ENCODE measurements around the gene C16orf74.

C16orf74 gene

DNA sequence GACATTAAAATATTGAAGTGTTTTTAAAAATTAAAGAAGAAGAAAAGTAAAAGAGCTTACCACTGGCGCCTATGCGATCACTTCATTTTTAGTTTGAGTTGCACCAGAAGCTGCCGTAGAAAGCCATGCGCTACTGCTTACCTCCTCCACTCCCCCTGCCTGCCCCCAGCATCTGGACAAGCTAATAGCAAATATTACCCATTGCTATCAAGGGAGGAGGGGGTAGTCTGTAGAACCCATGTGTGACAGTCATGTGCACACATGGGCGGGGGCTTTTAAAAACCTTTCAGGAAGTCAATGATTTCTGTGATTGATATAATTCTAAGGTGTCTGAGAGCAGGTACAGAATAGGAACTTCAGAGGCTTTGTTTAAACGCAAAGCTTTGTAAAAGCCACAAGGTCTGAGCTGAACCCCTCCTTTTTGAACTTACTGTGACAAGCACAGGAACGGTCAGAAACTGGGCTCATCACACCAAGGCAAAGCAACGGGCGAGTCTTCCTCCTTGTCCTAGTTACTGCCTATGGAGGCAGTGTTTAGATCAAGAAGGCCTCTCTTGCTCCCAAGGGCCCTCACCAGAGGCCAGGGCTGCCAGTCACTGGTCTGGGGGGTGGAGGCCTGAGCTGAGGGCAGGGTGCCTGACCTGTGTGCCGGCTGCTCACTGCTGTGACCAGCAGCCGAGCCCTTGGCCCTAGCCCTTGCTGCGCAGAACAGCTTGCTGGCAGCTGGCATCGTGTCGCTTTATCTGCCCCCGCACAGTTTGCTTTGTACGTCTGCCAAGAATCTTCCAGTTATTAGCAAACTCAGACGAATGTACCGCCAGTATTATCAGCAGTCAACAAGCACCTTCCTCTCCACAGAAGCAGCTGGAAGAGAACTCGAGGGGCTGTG lies 77.1 kb downstream of the C16orf74 start:
- DNase-seq (ENCODE audit: low spot score): no peak

DNA sequence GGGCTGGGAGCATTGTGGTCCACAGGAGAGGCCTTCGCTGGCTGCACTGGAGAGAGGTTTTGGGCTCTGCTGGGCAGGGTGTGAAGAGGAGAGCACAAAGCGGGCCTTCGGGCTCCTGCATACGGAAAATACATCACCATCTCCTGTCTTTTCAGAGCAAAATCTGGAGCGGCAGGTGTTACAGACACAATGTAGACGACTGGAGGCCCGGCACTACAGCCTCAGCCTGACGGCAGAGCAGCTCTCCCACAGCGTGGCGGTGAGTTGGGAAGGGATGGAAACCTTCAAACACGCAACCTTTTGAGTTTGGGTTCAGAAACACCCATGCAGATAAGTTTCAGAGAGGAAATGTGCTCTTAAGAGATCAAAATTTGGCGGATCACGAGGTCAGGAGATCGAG lies 80.1 kb downstream of the C16orf74 start:
- no peak for DNase-seq (ENCODE audit: low spot score)

DNA sequence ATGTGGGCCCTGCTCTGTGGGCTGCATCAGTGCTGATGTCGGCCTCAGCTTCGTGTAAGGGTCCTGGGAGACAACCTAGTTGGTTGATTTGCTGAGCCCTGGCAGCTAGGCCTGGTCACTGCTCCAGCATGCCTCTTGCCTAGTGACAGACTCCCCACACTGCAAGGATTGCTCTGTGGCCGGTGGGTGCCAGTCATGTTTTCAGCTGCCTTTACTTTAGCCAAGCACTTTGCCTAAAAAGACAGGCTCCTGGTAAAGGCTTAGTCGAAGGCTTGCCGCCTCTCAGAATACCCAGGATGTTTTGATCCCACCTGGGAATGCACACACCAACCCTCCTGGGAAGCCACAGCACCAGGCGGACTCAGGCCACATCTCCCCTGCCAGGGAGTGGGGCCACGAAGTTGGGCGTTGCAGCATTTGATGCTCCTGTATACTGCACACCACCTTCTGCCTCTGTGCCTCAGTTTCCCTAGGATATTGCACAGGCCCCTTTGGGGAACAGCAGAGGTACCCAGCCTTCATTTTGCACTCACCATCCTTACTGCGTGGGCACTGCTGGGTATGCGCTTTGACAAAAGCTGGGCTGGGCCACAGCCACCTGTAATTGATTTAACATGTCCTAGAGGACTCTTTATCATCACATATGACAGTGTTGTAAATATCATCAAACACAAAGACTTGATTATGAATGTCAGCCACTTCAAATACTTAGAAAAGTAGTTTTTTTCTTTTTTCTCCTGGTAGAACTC lies 82.0 kb downstream of the C16orf74 start:
- no peak for DNase-seq (ENCODE audit: low spot score)

DNA sequence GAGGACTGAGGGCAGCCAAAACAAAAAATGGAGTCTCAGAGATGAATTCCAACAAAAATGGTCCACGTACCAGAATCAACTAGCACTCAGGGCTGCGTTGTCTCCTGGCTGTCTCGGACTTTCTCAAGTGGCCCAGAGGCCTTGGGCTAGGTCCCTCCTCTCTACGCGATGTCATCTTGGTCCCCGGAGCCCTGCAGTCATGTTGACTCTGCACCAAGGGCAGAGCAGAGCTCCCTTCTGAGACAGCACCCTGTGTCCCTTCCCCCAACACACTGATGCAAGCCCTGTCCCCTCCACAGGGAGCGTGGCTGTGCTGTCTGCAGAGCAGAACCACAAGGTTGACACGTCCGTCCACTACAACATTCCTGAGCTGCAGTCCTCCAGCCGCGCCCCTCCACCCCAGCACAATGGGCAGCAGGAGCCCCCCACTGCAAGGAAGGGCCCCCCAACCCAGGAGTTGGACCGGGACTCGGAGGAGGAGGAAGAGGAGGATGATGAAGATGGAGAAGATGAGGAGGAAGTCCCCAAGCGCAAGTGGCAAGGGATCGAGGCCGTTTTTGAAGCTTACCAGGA lies 83.0 kb downstream of the C16orf74 start:
- DNase-seq (ENCODE audit: low spot score): no peak

DNA sequence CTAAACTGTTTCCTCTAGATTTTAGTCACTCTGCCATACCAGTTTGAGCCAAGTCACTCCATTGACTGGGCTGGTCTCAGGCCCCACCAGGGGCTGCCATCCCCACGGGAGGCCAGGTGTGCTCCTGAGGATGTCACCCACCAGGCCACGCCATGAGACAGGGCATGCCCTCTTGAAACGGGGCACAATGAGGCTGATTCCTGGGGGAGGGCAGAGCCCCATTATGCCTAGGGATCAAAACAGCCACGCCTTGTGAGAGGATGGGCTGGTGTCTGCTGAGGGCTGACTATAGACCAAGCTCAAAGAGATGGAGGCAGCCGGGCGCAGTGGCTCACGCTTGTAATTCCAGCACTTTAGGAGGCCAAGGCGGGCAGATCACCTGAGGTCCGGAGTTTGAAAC lies 83.6 kb downstream of the C16orf74 start:
- DNase-seq (ENCODE audit: low spot score): no peak

DNA sequence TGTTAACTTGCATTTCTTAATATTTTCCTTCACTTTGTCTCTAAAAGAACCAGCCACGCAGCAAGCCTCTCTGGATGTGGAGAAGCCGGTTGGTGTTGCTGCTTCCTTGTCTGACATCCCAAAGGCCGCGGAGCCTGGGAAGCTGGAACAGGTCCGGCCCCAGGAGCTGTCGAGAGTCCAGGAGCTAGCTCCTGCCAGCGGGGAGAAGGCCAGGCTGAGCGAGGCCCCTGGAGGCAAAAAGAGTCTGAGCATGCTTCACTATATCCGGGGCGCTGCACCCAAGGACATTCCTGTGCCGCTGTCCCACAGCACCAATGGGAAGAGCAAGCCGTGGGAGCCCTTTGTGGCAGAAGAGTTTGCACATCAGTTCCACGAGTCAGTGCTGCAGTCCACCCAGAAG lies 85.0 kb downstream of the C16orf74 start:
- DNase-seq (ENCODE audit: low spot score): no peak

DNA sequence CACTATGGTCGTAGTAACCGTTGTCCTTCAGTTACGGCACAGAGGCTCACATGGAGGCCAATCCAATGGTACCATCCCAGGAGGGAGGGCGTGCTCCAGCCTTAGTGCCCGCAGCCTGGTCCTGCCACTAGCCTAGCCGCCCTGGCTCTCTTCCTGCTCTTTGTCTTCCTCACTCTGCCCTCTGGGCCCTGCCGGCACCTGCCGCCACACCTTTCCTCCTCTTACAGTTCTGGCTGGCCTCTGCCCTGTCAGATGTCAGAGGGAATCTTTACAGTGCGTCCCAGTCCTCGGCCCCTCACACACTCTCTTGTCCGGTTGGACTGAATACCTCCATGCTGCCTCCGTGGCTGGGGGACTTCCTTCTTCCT lies 85.5 kb downstream of the C16orf74 start:
- DNase-seq (ENCODE audit: low spot score): no peak

DNA sequence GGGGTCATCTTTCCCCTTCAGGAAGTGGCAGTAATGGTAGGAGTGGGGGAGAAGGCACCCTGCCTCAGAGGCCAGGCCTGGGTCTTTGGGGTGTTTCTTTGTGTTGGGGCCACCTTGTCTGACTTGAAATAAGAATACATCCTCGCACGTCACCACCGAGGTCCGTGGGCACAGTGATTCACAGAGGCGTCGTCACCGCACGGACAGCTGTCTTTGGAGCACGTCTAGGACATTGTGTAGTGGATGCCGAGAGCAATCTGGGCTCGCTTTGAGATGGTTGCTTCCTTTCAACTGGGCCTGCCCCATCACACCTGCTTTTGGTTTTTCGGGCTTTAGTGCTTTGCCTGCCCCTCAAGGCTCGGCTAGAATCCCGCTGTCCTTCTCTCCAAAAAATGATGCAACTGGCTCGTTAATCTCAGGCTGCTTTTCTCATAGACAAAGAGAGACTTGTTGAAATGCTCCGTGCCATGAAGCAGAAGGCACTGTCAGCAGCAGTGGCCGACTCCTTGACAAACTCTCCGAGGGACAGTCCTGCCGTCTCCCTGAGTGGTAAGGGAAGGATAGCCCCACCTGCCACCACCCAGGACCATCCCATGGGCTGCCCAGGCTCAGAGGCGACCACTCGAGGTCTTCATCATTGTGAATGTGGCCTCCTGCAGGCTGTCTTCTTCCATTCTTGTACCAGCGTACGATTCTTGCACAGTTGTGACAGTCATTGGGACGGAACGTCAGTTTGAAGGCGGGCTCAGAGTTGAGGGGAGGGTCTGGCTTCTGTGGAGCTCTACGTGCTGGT lies 86.1 kb downstream of the C16orf74 start:
- DNase-seq (ENCODE audit: low spot score): no peak

DNA sequence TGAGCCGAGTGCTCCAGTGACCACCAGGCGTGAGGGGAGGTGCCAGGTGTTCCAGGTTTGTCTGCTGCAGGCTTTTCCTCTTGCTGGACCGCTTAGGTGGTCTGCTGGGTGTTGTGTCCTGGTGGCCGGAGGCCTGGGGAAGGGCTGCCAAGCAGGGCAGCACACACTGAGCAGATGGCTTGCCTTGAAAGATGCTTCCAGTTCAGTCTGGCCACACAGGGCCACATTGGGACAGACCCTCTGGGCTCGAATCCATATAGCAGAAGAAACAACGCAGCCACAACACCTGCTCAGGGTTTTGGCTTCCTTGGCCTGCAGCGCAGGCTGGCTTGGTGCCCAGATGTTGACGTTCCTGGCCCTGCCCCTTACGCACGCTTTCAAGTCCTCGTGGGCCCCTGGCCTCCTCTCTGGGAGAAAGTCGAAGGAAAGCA lies 87.0 kb downstream of the C16orf74 start:
- no peak for DNase-seq (ENCODE audit: low spot score)

DNA sequence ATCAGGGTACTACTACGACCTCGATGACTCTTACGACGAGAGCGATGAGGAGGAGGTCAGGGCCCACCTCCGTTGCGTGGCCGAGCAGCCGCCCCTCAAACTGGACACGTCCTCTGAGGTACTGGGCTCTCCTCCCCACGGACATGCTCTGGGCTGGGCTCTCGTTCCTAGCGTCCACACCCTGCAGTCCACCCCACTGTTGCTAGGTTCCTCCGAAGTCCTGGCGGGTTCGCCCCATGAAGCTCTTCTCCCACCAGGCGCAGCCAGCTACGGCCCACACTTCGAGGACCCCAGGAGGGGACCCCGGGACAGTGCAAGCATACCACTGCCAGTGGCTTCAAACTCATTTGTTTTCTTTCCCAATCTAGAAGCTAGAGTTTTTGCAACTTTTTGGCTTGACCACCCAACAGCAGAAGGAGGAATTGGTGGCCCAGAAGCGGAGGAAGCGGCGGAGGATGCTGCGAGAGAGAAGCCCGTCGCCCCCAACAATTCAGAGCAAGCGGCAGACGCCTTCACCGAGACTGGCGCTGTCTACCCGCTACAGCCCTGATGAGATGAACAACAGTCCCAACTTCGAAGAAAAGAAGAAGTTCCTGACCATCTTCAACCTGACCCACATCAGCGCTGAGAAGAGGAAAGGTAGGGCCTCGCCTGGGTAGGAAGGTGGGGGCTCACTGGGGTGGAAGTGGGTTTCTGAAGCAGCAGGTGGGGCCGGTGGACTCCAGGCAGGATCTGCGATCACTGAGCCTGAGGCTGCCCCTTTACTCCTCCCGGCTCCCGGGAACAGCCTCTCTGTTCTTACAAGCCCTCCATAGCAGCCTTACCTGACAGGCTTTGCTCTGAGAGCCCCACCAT lies 87.7 kb downstream of the C16orf74 start:
- DNase-seq (ENCODE audit: low spot score): no peak

DNA sequence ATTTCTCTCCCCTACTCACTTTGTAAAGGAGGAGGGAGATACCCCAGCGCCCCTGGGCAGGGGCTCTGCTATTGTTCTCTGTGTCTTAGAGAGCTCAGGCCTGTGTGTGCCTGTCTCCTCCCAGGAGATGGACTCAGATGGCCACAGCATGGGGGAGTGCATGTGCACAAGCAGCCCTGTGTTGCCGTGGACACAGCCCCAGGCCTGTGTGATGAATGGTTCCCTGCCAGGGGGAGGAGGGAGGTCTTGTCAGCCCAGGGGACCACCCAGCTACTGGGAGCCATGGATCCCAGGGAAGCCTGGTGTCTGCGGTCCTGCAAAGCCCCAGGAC lies 88.4 kb downstream of the C16orf74 start:
- DNase-seq (ENCODE audit: low spot score): no peak

DNA sequence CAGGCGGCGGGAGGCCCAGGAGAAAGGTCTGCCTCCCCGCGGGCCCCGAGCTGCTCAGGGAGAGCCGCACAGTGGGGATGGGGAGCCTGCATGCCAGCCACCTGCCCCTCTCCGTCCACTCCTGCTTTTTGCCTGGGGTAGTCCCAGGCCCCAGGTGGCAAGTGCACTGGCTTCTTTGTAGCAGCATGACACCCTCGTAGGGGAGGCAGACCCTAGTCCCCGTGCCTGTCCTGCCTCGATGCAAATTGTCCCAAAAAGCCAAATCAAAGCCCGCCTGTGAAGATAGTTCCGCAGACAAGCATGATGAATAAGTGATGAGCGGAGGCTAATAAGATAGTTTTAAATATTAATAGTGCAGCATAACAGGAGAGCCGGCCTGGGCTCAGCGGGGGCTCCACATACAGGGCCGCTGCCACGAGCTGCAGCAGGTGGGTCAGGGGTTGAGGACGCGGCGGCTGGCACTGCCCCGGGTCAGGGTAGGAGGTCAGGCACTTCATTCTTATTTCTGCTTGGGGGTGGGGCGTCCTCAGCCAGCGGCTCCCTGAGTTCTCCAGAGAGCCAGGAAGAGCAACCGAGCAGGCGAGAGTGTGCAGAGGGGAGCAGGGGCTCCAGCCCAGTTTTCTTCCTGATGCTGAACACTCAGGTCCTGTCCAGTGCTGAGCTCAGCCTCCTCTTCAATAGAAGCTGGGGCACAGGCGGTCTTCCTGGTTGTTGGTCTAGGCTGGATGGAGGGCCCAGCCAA lies 89.0 kb downstream of the C16orf74 start:
- DNase-seq (ENCODE audit: low spot score): no peak

DNA sequence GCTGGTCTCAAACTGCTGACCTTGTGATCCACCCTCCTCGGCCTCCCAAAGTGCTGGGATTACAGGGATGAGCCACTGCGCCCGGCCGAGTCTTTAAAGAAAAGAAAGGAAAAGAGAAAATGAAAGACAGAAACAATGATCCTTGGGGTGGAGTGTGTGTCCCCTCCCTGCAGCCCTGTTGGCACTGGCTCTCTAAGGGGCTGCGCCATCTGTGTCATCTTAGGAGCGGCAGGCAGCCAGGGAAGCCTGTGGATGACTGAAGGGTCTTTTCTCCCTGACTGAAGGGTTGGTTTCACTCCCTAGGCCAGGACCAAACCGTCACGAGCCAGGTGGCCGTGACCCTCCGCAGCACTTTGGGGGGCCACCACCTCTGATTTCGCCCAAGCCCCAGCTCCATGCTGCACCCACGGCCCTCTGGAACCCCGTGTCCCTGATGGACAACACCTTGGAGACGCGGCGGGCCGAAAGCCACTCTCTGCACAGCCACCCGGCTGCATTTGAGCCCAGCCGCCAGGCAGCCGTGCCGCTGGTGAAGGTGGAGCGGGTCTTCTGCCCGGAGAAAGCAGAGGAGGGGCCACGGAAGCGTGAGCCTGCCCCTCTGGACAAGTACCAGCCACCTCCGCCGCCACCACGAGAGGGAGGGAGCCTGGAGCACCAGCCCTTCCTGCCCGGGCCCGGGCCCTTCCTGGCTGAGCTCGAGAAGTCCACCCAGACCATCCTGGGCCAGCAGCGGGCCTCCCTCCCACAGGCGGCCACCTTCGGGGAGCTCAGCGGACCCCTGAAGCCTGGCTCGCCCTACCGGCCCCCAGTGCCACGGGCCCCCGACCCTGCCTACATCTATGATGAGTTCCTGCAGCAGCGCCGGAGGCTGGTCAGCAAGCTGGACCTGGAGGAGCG lies 89.8 kb downstream of the C16orf74 start:
- DNase-seq (ENCODE audit: low spot score): no peak

DNA sequence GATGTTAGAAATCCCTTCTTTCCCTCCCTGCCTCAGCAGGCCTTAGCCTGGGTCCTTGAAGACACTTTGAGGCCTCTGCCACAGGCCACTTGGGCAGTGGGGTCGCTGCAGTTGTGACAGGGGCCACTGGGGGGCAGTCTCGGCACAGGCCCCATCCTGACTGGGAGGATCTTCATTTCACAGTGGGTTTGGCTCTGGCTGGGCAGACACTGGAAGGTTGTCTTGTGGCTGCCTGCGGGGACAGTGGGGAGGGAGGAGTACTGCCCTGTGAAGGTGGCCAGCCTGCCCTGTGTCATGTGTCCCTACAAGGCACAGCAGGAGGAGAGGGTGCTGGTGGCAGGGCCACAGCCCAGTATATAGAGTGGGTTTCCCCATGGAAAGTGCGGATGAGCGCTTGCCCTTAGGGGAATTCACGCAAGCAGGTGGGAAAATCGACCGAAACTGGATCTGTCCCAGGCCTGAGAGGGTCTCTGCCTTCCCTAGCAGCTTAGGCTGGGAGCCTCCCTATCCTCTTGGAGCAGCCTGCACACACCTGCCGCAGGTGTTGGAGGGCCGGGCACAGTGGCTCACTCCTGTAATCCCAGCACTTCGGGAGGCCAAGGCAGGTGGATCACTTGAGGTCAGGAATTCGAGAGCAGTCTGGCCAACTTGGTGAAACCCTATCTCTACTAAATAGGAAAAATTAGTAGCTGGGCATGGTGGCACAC lies 90.9 kb downstream of the C16orf74 start:
- no peak for DNase-seq (ENCODE audit: low spot score)

DNA sequence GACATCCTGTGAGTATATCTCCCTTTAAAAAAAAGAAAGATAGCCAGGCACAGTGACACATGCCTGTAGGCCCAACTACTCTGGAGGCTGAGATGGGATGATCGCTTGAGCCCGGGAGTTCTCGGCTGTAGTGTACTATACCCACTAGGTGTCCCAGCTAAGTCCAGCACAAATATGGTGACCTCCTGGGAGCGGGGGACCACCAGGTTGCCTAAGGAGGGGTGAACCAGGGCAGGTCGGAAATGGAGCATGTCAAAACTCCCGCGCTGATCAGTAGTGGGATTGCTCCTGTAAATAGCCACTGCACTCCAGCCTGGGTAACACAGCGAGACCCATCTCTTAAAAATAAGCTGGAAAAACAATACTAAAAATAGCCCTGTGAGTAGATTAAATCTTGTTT lies 91.6 kb downstream of the C16orf74 start:
- no peak for DNase-seq (ENCODE audit: low spot score)

DNA sequence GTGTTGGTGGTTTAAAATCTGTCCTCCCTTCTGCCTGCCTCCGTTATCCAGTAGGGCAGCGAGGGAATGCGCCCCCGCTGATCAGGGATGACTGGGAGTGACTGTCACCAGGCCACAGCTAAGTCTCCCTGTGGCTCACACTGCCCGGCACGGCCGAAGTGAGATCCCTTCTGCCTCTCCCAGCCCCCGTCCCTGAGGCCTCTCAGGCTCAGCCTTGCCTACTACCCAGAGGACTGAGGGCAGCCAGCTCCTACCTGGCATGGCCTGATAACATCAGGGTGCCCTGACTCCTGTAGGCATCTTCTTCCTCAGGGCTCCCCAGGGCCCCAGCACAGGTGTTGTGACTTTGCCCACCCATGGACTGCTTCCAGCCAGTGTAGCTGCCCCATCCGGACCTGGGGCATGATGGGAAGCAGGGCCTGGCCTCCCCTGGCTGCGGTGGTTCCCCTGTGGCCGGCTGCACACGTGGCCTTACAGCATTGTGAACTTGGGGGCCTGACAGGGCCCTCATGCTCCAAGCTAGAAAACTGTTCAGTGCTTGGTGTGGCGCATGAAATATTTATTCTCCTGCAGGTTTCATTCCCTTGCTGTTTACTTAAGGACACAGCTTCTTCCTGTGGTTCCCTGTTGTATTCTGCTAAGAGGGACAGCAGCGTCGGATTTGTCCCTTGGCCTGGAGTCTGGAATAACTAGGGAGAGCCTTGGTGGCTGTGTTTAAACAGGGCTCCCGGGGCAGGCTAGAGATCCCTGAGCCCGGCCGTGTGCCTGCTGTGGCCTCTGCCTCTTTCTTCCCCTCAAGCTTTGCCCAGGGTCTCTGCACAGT lies 92.2 kb downstream of the C16orf74 start:
- DNase-seq (ENCODE audit: low spot score): no peak

DNA sequence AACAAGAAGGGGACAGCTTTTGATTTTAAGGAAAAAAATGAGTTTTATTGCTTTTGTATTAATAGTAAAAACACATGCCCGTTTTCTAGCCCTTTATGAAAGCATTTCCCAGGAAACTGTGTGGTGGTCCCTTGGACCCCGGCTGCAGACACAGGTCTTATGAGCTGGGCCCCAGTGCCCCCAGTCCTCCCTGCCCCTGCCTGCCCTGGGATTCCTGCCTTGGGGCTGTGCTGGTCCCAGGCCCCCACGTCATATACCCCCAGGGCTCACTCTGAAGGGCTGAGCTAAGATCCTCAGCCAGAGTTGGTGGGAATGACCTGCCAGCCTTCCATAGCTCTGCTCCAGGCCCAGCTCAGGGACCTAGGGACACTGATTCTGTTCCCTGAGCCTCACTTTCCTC lies 92.9 kb downstream of the C16orf74 start:
- no peak for DNase-seq (ENCODE audit: low spot score)

Data from SW480 (cell line).